CD4-positive, alpha-beta T cell treated with Interleukin-4 for 4 hours (primary cell): Measurements from ENCODE around the gene RNF41.
A peak's percentile ranks its signal among the peaks of the same experiment; 100 is the strongest.
"Not testable (repeated sequence)": the region's sequence is repeated elsewhere in the genome, so short reads cannot be mapped to it uniquely, and the experiment has no call there.

Source experiments
- DNase-seq: peaks from one replicate; pipeline ENCODE4 v3.0.0-alpha.2; 2020

Gene RNF41

GRCh38 chr12:56206452-56207166 lies 15.1 kb downstream of the RNF41 start:
- peak; percentile 18 for DNase-seq

GRCh38 chr12:56205445-56205844 lies 16.3 kb downstream of the RNF41 start:
- DNase-seq, result no peak

- DNase-seq, result no peak
Measured at GRCh38 chr12:56204275-56204674, 17.4 kb downstream of the RNF41 start.

- DNase-seq, result no peak
Measured at GRCh38 chr12:56202838-56203237, 18.9 kb downstream of the RNF41 start.

GRCh38 chr12:56202366-56202765 lies 19.4 kb downstream of the RNF41 start:
- no peak for DNase-seq

GRCh38 chr12:56198836-56199235 lies 22.9 kb downstream of the RNF41 start:
- DNase-seq, result no peak

- no peak for DNase-seq
Measured at GRCh38 chr12:56197921-56198635, 23.6 kb downstream of the RNF41 start.

GRCh38 chr12:56196818-56197550 lies 24.7 kb downstream of the RNF41 start:
- DNase-seq, result not testable (repeated sequence)

GRCh38 chr12:56193025-56193578 lies 28.6 kb downstream of the RNF41 start:
- DNase-seq, result peak; percentile 84

- no peak for DNase-seq
Measured at GRCh38 chr12:56192582-56192981, 29.1 kb downstream of the RNF41 start.

- DNase-seq, result no peak
Measured at GRCh38 chr12:56190695-56191155, 31.0 kb downstream of the RNF41 start.

- DNase-seq, result peak; percentile 75
Measured at GRCh38 chr12:56189918-56190694, 31.6 kb downstream of the RNF41 start.

- DNase-seq, result peak; percentile 80
Measured at GRCh38 chr12:56189099-56189917, 32.4 kb downstream of the RNF41 start, which contains the start of gene SMARCC2. Gene SMARCC2, minus strand, starts transcription at chr12:56189483. Its CDS starts 22 bp downstream, at chr12:56189461.

GRCh38 chr12:56188778-56189098 lies 33.0 kb downstream of the RNF41 start:
- DNase-seq, result no peak

- DNase-seq, result peak; percentile 9
Measured at GRCh38 chr12:56188131-56188777, 33.5 kb downstream of the RNF41 start.

GRCh38 chr12:56186957-56187356 lies 34.8 kb downstream of the RNF41 start:
- no peak for DNase-seq

GRCh38 chr12:56178347-56178746 lies 43.4 kb downstream of the RNF41 start:
- DNase-seq, result no peak

GRCh38 chr12:56172839-56173238 lies 48.9 kb downstream of the RNF41 start:
- DNase-seq, result no peak

GRCh38 chr12:56169229-56169759 lies 52.4 kb downstream of the RNF41 start:
- no peak for DNase-seq

- DNase-seq, result no peak
Measured at GRCh38 chr12:56165369-56165768, 56.4 kb downstream of the RNF41 start.

GRCh38 chr12:56164345-56164729 lies 57.4 kb downstream of the RNF41 start:
- no peak for DNase-seq
